HG03442 (cell line): ENCODE data around the gene MMD2.

Experiments used
- ATAC-seq: cut with Tn5 transposase; IDR thresholded peaks from one replicate; pipeline ENCODE4 v1.9.1; 2021; ENCODE audit warnings: mild to moderate bottlenecking, moderate library complexity; ENCODE audit not compliant: unreplicated experiment

The MMD2 gene

DNA sequence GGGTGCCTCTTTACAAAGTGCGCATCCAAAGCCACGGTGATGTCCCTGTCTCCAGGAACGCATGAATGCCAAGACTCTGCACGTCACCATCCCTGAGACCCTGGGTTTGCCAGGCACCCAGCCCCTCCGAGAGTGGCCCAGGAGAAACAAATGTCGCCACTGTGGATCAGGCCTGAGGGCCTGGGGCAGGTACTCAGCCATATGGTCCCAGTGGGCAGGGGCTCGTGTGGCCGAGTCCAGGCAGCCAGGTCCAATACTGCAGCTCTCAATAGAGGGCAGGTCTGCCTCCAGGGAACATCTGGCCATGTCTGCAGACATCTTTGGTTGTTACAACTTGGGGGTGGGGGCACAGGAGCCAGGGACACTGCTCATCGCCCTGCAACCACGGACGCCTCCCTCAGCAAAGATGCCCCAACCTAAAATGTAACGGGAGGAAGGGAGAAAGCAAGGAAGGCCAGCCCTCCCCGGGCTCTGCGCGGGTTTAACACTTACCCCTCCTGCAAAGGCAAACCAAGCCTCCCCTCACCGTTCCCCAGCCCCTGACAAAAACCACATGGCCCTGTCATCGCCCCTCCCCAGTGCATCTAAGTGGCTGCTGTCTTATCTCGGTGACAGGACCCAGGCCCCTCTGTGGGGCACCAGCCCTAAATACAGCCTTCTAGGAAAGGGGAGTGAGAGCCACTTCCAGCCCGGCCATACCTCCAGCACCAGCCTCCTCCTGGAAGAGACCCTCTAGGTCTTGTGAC is 86.9 kb downstream of the MMD2 start:
- ATAC-seq = no peak

DNA sequence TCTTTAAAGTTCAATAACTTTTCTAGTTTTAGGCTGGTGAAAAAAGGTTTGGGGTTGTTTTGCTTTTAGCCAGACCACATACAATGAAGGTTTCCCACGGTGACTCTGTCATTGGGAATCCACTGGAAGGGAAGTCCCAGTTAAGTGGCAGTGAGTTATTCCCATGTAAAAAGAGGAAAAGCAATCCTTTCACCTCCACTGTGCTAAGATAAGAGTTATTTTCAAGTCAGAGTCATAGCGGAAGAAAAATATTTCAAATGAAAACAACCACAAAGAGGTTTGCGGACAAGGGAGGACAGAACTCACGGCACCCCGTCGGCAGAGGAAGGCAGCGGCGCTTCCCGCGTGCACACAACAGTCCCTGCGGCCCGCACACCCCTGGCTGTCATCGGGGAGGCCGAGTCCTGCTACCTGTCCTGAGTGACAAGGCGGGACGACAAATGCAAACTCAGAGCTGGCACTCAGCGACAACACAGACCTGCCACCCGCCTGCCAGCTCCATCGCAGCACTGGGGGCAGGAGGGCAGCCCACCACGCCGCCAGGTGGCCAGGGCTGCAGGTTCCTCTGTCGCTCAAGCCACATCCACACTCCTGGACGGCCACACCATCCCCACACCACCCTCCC is 87.8 kb downstream of the MMD2 start:
- ATAC-seq = no peak

DNA sequence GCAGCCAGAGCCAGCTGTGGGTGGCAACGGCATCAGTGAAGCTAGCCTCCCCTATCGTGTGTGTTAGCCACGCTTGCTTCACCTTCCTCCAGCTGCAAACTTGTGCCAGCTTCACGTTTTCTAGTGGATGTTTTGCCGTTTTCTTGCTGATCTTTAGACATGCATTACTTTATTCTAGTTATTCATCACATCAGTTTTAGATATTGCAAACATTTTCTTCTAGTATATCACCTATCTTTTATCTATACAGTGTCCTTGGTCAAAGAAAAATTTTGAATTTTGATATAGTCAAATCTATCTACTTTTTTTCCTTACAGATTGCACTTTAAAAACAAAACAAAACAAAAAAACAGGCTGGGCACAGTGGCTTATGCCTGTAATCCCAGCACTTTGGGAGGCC is 90.5 kb downstream of the MMD2 start:
- no peak for ATAC-seq

DNA sequence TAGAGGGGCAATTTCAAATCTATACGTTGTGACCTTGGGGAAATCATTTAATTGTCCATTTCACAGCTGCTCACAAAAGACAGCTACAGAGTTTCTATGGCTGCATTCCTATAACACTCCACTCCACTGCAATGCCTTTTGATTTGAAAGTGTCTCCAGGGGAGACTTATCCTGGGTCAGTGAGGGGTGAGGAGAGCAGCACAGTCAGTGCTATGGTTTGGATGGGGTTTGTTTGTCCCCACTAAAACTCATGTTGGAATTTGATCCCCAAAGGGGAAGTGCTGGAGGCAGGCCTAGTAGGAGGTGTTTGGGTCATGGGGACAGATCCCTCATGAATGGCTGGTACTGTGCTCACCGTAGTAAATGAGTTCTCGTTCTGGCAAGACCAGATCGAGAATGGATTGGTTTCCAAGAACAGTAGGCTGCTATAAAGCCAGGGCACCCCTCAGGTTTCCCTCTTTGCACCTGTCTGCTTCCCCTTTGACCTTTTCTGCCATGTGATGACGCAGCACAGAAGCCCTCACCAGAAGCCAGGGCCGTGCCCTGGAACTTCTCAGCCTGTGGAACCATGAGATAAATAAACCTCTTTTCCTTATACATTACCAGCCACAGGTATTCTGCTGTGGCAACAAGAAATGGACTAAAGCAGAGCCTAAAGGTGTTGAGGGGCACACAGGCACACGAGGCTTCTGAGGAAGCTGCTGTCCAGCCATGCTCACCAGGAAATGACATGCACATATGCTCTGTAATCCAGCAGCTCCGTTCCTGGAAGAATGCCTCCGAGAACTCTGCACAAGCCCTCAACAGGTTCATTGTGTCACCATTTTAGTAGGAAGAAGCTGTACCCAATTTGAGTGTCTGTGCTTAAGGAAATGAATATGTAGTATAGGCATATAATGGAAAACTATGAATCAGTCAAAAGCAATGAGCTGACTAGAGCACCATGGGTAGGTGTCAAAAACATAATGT is 92.2 kb downstream of the MMD2 start:
- ATAC-seq = no peak

DNA sequence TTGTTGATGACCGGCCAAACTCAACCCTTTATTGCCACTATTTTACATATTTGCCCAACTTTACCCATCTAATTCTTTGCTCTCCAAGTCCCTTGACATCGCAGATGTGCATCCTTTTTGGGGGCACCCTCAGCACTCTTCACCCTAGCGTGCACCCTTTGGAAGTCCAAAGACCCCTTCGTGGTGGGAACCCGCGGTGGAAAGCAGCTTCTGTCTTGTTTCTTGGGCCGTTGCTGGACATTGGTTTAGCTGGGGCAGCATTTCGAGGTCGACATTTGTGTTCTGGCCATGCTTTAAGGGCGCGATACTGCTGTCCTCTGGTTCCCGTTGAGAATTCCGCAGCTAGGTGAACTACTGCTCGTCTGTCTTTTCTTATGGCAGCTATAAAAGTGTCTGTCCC is 96.8 kb downstream of the MMD2 start:
- ATAC-seq = no peak

DNA sequence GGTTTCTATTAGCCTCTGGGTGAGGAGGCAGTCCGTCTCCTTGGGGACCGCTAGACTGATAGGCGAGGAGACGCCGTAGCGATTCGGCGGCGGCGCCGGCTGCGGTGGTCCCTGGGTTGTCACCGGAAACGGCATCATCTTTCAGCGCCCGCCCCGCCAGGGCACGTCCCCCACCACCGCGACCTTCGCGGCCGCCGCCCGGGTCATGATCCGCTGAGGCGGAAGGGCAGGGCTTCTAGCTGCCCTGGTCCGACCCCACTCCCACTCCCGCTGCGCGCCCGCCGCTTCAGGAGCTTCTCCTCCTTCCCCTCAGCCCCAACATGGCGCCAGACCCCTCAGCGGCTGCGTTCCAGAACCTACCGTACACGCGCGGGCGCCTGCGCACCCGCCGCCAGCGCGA is 97.3 kb downstream of the MMD2 start, which contains the start of gene PAPOLB:
Gene PAPOLB (minus strand): TSS at position 358 of the 400 bp plus-strand sequence. CDS start 220 bp downstream, at position 138.
- ATAC-seq = no peak

DNA sequence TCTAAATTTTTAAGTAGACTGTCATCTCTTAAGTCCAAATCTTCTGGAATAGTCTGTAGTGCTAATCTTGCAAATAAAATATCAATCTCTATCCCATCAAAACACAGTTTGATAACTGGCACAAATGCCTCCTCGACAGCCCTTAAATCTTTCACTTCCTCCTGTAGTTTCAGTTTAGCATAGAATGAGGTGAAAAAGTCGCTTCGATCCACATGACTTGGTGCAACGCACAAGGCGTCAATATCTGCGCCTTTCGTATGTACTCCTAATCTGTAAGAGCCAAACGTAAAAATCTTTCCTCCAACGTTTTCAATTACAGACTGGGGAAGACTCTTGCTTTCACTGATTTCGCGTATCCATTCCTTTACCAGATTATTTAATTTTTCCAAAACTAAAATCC is 97.8 kb downstream of the MMD2 start:
- no peak for ATAC-seq

DNA sequence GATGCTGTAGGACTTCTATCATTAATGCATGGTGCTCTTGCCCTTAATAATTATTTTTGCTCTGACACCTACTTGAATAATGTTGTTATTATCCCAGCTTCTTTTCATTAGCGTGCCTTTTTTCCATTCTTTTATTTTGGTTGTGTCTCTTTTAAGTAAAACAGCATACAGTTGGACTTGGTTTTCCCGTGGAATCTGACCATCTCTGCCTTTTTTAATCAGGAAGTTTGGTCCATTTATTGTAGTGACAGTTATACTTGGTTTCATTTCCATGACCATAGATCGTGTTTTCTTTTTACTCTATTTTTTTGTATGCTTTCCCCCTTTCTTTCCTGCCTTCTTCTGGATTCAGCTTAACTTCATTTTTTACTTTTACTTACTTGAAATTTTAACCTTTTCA is 101.8 kb downstream of the MMD2 start:
- no peak for ATAC-seq

DNA sequence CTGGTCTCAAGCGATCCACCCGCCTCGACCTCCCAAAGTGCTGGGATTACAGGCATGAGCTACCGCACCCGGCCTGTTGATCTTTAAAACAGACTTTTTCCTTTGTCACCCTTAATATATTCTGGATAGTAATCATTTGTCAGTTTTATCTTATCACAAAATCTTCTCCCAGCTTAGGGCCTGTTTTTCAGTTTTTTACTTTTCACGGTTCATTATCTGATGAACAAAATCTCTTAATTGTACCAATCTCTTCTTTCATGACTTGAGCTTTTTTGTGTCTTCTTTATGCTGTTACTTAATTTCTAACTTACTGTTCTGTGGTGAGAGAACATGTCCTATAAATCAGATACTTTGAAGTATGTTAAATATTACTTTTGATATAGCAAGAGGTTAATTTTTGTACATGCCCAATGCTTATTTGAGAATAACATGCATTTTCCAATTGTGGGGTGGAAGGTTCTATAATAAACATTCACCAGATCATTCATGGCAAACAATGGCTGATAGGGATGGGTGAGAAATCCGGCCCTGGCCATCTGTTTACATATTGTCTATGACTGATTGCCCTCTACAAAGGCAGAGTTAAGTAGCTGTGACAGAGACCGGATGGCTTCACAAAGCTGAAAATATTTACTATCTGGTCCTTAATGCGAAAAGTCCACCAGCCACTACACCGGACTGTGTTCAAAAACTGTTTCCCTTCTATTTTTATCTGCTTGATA is 102.5 kb downstream of the MMD2 start:
- no peak for ATAC-seq
